ENCODE measurements around the gene GDPD5. TPM values are rescaled to one million over a fixed set of nuclear protein-coding genes. Genes with fewer than 3 reads are reported as not detected.

Gene GDPD5
- total and polyA plus RNA-seq, 9 of the 15 experiments (the other 6 are each of a cell fraction or from before 2014, with no cell fraction given), result 0.32 to 27.3 (median 8.0) TPM

DNA sequence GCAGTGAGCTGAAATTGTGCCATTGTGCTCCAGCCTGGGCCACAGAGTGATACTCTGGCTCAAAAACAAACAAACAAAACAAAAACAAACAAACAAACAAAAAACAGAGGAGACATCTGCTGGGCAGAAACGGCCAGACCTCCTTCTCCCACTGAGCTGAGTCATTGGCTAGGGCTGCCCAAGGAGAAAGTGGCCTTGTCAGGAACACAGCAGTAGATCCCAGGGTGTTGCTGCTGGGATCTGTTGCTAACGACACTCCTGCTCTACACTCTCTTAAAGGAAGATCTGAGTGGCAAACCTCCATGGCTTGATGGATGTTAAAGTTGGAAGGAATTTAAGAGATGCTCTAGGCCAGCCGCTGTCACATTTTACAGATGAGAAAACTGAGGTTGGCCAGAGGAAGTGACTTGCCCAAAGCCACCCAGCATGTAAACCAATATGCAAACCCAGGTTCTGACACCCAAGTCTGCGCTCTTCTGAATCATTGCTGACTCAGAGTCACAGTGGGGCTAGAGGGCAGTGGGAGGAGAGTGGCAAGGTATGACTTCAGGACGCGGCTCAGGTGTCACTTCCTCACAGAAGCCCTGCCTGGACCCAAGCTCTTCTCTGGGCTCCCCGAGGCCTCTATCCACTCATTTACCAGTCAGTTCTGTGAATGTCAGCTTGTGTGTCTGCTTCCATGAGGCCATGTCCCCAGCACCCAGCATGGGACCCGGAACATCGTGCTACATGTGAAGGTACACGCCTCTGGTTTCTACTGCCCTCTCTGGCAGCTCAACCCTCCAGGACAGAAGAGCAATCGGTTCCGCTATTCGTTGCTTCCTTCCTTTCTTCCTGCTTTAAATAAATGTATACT, 11.3 kb upstream of the GDPD5 start (continued):
- peak; percentile 12 for TF ChIP-seq TBP (optimal IDR thresholded peaks at IDR 0.05; ENCODE audit: low read depth, low read length)
- no peak for TF ChIP-seq ZNF197 (CRISPR knock-in tag; IDR thresholded peaks at IDR 0.05; ENCODE audit: low read depth)
- TF ChIP-seq ZNF133 (CRISPR knock-in tag; IDR thresholded peaks at IDR 0.05), result no peak
- TF ChIP-seq ZNF780A (CRISPR knock-in tag; IDR thresholded peaks at IDR 0.05), result no peak
- TF ChIP-seq, protein P1, sequence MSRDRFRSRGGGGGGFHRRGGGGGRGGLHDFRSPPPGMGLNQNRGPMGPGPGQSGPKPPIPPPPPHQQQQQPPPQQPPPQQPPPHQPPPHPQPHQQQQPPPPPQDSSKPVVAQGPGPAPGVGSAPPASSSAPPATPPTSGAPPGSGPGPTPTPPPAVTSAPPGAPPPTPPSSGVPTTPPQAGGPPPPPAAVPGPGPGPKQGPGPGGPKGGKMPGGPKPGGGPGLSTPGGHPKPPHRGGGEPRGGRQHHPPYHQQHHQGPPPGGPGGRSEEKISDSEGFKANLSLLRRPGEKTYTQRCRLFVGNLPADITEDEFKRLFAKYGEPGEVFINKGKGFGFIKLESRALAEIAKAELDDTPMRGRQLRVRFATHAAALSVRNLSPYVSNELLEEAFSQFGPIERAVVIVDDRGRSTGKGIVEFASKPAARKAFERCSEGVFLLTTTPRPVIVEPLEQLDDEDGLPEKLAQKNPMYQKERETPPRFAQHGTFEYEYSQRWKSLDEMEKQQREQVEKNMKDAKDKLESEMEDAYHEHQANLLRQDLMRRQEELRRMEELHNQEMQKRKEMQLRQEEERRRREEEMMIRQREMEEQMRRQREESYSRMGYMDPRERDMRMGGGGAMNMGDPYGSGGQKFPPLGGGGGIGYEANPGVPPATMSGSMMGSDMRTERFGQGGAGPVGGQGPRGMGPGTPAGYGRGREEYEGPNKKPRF (IDR thresholded peaks at IDR 0.05; ENCODE audit: low read depth, low read length), result no peak
- no peak for TF ChIP-seq RUNX1 (IDR thresholded peaks at IDR 0.05; ENCODE audit: low read depth)
- no peak for TF ChIP-seq KAT8 (IDR thresholded peaks at IDR 0.05; ENCODE audit: low read depth)
- no peak for TF ChIP-seq E2F1 (CRISPR knock-in tag; IDR thresholded peaks at IDR 0.05)
- TF ChIP-seq BRF1 (IDR thresholded peaks at IDR 0.05; ENCODE audit: borderline replicate concordance, extremely low read depth, insufficient read length), result no peak
- no peak for TF ChIP-seq CREBBP (IDR thresholded peaks at IDR 0.05; ENCODE audit: low read depth, low read length)
- TF ChIP-seq, protein P2, sequence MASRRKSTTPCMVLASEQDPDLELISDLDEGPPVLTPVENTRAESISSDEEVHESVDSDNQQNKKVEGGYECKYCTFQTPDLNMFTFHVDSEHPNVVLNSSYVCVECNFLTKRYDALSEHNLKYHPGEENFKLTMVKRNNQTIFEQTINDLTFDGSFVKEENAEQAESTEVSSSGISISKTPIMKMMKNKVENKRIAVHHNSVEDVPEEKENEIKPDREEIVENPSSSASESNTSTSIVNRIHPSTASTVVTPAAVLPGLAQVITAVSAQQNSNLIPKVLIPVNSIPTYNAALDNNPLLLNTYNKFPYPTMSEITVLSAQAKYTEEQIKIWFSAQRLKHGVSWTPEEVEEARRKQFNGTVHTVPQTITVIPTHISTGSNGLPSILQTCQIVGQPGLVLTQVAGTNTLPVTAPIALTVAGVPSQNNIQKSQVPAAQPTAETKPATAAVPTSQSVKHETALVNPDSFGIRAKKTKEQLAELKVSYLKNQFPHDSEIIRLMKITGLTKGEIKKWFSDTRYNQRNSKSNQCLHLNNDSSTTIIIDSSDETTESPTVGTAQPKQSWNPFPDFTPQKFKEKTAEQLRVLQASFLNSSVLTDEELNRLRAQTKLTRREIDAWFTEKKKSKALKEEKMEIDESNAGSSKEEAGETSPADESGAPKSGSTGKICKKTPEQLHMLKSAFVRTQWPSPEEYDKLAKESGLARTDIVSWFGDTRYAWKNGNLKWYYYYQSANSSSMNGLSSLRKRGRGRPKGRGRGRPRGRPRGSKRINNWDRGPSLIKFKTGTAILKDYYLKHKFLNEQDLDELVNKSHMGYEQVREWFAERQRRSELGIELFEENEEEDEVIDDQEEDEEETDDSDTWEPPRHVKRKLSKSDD (conservative IDR thresholded peaks at IDR 0.05; ENCODE audit: low read length), result no peak
- no peak for TF ChIP-seq SRF (CRISPR knock-in tag; IDR thresholded peaks at IDR 0.05)
- no peak for TF ChIP-seq FOXO4 (CRISPR knock-in tag; IDR thresholded peaks at IDR 0.05)
- TF ChIP-seq ZC3H4 (CRISPR knock-in tag; IDR thresholded peaks at IDR 0.05; ENCODE audit: borderline replicate concordance), result no peak
- no peak for TF ChIP-seq NCOA1 (IDR thresholded peaks at IDR 0.05; ENCODE audit: low read depth)
- TF ChIP-seq, protein P3, sequence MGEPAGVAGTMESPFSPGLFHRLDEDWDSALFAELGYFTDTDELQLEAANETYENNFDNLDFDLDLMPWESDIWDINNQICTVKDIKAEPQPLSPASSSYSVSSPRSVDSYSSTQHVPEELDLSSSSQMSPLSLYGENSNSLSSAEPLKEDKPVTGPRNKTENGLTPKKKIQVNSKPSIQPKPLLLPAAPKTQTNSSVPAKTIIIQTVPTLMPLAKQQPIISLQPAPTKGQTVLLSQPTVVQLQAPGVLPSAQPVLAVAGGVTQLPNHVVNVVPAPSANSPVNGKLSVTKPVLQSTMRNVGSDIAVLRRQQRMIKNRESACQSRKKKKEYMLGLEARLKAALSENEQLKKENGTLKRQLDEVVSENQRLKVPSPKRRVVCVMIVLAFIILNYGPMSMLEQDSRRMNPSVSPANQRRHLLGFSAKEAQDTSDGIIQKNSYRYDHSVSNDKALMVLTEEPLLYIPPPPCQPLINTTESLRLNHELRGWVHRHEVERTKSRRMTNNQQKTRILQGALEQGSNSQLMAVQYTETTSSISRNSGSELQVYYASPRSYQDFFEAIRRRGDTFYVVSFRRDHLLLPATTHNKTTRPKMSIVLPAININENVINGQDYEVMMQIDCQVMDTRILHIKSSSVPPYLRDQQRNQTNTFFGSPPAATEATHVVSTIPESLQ (CRISPR knock-in tag; IDR thresholded peaks at IDR 0.05), result no peak
